T-helper 22 cell (primary cell): ENCODE results near the gene SYNGR2.

ENCODE experiments used
- DNase-seq: peaks from one replicate; pipeline ENCODE4 v3.0.0-alpha.2; 2020; ENCODE audit warnings: low read depth

Gene SYNGR2

GRCh38 chr17:78168242-78168902, at the start of gene SYNGR2:
SYNGR2 (plus strand) TSS chr17:78168581; CDS start chr17:78168617, 36 bp downstream.
- peak; percentile 74 for DNase-seq

- DNase-seq: no peak
Measured at GRCh38 chr17:78118801-78119241, 49.6 kb upstream of the SYNGR2 start.

GRCh38 chr17:78120537-78120936, 47.8 kb upstream of the SYNGR2 start:
- DNase-seq: no peak

GRCh38 chr17:78120971-78121800, 47.2 kb upstream of the SYNGR2 start:
- no peak for DNase-seq

- no peak for DNase-seq
Measured at GRCh38 chr17:78121801-78122215, 46.6 kb upstream of the SYNGR2 start.

- DNase-seq: no peak
Measured at GRCh38 chr17:78122216-78122930, 46.0 kb upstream of the SYNGR2 start.

- DNase-seq: no peak
Measured at GRCh38 chr17:78122931-78123249, 45.5 kb upstream of the SYNGR2 start.

GRCh38 chr17:78123258-78123929, 45.0 kb upstream of the SYNGR2 start:
- no peak for DNase-seq

GRCh38 chr17:78124081-78124835, 44.1 kb upstream of the SYNGR2 start:
- no peak for DNase-seq

- no peak for DNase-seq
Measured at GRCh38 chr17:78124836-78125137, 43.6 kb upstream of the SYNGR2 start.

GRCh38 chr17:78125138-78125913, 43.1 kb upstream of the SYNGR2 start:
- no peak for DNase-seq

GRCh38 chr17:78125976-78126894, 42.1 kb upstream of the SYNGR2 start:
- no peak for DNase-seq

- no peak for DNase-seq
Measured at GRCh38 chr17:78126895-78127238, 41.5 kb upstream of the SYNGR2 start.

GRCh38 chr17:78127239-78127887, 41.0 kb upstream of the SYNGR2 start:
- DNase-seq: peak; percentile 67

GRCh38 chr17:78127888-78128550, 40.4 kb upstream of the SYNGR2 start:
- no peak for DNase-seq

- peak; percentile 76 for DNase-seq
Measured at GRCh38 chr17:78128551-78129350, 39.6 kb upstream of the SYNGR2 start, which contains the start of gene TMC6. TMC6 (minus strand) TSS chr17:78128755; CDS start chr17:78126832, 1,923 bp downstream.

GRCh38 chr17:78129351-78130089, 38.9 kb upstream of the SYNGR2 start:
- DNase-seq: no peak
